ENCODE measurements around the gene PHAF1.
A peak's percentile ranks its signal among the peaks of the same experiment; 100 is the strongest.

The PHAF1 gene

DNA sequence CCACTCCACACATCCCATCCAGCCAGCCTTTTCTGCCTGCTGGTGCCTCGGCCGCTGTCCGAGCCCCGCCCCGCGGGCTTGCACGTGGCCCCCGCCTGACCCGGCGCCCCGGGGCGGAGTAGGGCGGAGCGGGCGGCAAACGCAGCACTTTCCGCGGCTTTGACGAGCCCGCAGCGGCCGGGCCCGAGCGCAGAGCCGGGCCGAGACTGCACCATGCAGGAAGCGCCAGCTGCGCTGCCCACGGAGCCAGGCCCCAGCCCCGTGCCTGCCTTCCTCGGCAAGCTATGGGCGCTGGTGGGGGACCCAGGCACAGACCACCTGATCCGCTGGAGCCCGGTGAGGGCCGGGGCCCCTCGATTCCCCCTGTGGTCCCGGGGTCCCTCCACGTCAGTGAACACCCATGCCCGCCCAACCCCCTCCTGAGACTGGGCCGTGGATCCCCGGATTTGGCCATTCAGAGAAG, 54.9 kb downstream of the PHAF1 start, which contains the start of gene HSF4:
HSF4 (plus strand) TSS at position 147 of the 463 bp plus-strand sequence; CDS start at position 214, 67 bp downstream.
- DNase-seq, result no peak

DNA sequence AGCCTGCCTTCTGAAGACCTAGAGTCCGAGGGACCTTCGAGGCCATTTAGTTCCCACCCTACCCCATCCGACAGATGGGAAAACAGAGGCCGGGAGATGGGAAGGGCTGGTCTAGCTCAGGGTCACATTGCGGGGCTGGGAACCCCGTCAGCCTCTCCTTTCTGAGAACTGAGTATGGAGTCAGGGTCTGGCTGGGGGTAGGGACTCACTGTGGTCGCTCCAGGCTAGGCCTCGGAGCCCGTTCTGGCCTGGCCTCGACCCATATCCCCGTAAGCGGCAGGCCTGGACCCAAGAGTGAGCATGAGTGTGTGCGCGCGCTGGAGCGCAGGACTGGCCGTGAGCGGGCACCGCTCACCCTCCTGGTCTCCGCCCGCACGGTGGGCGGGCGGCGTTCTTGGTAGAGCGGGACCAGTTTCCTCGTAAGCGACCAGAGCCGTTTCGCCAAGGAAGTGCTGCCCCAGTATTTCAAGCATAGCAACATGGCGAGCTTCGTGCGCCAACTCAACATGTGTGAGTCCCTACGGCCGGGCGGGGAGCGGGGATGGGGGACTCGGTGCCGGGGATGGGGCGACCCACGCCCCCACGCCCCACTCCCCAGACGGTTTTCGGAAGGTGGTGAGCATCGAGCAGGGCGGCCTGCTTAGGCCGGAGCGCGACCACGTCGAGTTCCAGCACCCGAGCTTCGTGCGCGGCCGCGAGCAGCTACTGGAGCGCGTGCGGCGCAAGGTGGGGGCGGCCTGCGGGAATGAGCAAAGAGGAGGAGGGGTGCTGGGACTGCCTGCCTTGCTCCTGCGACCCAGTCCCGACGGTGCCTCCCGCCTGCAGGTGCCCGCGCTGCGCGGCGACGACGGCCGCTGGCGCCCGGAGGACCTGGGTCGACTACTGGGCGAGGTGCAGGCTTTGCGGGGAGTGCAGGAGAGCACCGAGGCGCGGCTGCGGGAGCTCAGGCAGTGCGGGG, 55.7 kb downstream of the PHAF1 start:
- DNase-seq, result no peak

DNA sequence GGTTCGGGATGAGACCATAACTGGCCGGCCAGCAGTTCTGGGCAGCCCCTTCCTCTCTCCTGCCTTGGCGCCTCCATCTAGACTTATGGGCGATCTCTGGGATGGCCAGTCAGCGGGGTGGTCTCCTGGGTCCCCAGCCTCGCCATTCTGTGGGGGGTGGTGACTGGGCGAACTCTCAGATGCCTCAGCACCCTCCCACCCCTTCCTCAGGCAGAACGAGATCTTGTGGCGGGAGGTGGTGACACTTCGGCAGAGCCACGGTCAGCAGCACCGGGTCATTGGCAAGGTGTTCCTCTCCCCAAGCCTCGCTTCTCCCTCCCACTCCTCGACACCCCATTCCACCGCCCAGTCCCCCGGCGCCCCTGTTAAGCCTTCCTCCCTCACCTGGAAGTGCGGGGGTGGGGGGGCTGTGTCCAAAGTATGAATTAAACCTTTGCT, 56.4 kb downstream of the PHAF1 start:
- DNase-seq, result no peak

DNA sequence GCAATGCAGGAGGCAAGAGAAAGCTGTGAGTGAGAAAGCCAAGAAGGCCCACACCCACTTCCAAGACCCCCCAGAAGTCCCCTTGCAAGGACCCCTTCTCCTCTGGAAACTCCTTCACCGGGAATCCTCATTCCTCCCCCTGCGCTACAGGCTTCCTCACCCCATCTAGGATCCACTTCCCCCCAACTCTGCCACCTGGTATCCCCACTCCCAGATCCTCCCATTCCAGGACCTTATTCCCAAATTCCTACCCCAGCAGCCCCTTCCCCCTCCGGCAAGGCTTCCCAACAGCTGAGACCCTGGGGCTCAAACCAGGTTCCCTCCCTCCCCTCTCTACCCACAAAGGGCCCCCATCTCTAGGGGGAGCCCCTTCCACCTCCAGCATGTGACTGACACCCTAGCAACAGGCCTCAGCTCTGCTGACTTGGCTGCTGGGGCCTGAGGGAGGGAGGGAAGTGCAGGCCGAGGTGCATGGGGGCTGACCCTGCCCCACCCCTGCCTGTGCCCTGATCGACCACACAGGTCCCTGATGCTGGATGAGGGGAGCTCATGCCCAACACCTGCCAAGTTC, 56.9 kb downstream of the PHAF1 start:
- no peak for DNase-seq

DNA sequence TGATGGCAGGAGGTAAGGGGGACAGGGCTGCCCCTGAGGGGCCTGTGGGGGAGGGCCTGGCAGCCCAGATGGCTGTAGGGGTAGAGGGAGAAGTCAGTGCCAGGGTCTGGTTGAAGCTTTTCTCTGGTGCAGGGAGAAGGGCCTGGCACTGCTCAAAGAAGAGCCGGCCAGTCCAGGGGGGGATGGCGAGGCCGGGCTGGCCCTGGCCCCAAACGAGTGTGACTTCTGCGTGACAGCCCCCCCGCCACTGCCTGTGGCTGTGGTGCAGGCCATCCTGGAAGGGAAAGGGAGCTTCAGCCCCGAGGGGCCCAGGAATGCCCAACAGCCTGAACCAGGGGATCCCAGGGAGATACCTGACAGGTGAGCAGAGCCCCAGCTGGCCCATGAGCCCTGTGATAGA, 57.8 kb downstream of the PHAF1 start:
- no peak for DNase-seq

DNA sequence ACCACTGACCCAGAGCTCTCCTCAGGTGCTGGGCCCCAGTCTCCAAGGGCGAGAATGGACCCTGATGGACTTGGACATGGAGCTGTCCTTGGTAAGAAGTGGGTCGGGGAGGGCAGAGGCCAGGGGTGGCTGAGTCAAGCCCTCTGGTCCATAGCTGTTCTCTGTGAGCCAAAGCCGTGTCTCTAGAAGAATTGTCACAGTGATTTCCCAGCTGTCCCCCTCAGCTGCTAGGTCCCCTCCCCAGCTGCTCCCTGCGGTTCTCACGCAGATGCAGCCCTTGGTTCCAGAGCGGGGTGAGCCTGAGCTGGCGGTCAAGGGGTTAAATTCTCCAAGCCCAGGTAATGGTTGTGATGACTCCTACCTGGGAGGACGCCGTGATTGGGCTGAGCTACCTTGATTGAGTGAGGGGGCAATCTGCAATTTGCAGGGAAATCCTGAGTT, 59.3 kb downstream of the PHAF1 start:
- DNase-seq, result no peak

DNA sequence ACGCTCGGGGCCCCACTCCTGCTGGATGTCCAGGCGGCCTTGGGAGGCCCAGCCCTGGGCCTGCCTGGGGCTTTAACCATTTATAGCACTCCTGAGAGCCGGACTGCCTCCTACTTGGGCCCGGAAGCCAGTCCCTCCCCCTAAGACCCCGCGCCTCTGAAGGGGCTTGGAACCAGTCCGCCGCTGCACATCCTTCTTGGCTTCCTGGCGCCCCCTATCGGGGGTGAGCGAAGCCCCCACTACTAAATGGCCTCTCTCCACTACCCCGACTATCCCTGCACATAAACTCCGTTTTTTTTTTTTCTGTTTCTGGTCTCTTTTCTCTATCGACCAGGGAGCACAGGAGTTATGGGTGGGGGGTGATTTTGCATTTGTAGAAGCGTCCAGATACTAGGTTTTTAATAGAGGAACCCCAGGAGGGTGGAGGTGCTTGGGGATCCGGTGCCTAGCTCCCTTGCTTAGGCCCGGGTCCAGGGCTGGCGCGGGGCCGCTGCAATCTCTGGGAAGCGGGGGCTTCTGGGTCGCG, 60.0 kb downstream of the PHAF1 start:
- DNase-seq, result no peak

DNA sequence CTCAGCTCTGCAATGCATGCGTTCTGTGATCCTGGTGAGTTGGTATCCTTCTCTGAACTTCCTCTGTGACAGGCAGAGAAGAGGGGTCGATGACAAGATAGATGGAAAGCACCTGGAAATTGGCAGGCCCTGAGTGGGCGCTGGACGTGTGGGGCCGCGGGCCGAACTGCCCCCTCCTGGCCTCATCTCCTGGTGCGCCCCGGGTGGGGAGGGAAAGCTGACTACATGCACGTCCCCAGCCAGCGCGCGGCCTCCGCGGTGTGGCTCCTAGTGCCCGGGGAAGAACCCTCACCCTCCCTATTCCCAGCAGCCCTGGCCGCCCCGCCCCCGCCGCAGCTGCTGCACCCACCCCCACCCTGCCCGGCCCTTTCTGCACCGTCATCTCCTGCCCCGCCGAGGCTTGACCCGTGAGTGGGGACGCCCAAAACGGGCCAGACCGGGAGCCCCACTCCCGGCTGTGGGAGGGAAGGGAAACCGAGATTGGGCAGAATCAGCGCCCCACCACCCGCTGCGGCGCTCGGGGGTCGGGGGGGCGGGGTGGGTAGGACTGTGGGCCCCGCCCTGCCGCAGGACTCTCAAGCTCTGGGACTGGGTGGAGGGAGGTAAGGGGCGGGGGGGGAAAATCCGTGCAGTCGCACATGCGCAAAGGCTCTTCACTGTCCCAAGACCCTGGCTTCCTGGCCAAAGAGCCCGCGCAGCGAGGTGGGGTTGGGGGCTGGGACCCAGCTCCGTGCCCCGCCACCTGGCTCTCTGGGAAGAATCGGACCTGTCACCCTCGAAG, 60.6 kb downstream of the PHAF1 start, which contains the start of gene NOL3:
NOL3 (plus strand) TSS at position 371 of the 781 bp plus-strand sequence.
- no peak for DNase-seq

DNA sequence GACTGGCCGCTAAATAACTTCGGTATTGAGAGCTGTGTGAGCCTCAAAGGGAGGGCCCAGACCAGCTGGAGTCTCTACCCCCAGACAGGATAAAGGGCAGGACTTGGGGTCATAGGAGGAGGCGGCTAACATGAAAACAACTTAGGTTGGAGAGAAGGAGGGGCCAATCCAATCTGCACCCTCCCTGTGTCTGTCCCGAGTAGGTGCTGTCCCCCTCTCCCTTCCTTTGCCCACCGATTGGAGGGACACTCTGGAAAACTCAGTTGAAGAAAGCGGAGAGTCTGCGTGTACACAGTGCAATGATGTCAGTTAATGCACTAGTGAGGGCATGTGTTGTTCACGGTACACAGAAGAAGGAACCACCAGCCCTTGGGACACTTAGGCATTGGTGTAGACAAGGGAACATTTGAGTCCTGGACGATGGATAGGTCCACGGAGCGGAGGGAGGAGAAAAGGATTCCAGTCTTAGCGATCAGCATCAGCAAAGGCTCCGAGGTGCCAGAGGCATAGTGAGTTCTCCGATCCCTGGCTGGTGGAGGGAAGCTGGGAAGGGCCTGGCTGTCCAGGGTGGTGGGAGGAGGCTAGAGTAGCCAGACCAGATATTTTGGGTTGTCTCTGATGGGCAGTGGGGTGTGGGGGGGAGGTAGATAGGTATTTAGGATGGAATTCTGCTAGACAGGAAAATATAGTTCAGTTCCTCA, 61.4 kb downstream of the PHAF1 start:
- DNase-seq, result no peak

DNA sequence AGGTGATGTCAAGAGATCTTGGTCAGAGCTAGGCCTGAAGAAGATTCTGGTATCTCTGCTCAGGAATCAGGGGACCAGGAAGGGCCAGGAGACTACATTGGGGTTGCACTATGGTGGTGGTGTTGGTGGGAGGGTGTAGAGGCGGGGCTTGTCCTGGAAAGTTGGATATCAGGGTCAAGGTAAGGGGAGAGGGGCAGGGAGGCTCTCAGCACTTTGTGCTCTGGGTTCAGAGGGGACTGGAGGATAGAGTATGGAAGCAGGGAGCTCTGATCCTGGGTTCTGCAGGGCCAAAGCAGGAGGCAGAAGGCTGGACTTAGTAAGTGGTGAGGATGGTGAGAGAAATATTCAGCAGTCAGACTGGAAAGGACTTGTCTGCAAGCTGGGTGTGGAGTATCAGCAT, 63.6 kb downstream of the PHAF1 start:
- no peak for DNase-seq

DNA sequence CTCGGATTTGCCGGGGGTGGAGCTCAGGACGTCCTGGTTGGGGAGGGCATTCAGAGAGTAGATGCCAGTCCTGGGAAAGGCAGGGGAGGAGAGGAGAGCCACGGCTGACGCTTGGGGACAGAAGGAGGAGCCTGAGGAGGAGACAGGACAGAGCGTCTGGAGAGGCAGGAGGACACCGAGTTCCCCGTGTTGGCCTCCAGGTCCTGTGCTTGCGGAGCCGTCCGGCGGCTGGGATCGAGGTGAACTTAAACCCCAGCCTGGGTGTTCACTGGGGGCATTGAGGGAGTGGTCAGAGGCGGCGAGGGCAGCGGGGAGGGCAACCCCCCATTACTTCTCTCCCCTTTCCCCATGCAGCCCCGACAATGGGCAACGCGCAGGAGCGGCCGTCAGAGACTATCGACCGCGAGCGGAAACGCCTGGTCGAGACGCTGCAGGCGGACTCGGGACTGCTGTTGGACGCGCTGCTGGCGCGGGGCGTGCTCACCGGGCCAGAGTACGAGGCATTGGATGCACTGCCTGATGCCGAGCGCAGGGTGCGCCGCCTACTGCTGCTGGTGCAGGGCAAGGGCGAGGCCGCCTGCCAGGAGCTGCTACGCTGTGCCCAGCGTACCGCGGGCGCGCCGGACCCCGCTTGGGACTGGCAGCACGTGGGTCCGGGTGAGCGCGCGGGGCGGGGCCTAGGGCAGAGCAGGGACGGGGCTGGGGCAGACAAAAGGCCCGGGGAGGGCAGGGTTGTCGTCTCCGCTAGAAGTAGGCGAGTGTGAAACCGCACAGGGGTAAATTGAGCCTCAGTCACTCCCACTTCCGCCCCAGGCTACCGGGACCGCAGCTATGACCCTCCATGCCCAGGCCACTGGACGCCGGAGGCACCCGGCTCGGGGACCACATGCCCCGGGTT, 64.3 kb downstream of the PHAF1 start:
- peak; percentile 57 for DNase-seq

DNA sequence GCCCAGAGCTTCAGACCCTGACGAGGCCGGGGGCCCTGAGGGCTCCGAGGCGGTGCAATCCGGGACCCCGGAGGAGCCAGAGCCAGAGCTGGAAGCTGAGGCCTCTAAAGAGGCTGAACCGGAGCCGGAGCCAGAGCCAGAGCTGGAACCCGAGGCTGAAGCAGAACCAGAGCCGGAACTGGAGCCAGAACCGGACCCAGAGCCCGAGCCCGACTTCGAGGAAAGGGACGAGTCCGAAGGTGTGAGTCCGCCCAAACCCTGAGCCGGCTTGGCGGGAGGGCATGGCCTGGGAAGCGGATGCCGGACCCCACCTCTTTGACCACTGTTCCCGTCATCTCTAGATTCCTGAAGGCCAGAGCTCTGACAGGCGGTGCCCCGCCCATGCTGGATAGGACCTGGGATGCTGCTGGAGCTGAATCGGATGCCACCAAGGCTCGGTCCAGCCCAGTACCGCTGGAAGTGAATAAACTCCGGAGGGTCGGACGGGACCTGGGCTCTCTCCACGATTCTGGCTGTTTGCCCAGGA, 65.0 kb downstream of the PHAF1 start:
- no peak for DNase-seq

DNA sequence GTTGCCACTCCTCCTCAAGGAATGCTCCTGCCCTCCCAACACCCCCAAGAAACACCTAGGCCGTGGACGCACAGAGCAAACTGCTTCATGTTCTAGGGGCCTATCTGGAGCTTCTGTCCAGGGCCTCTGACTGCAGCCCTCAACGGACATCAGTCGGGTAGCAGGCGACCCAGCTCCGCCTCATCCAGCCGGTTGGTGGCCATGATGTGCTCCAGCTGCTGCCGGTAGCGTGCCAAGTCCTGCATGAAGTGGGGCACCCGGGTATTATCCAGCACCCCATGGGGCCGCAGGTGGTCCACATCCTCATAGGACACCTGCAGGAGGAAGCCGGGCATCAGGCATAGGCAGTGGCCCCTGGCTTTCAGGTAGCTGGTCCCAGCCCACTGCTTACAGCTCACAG, 66.9 kb downstream of the PHAF1 start:
- DNase-seq, result no peak

DNA sequence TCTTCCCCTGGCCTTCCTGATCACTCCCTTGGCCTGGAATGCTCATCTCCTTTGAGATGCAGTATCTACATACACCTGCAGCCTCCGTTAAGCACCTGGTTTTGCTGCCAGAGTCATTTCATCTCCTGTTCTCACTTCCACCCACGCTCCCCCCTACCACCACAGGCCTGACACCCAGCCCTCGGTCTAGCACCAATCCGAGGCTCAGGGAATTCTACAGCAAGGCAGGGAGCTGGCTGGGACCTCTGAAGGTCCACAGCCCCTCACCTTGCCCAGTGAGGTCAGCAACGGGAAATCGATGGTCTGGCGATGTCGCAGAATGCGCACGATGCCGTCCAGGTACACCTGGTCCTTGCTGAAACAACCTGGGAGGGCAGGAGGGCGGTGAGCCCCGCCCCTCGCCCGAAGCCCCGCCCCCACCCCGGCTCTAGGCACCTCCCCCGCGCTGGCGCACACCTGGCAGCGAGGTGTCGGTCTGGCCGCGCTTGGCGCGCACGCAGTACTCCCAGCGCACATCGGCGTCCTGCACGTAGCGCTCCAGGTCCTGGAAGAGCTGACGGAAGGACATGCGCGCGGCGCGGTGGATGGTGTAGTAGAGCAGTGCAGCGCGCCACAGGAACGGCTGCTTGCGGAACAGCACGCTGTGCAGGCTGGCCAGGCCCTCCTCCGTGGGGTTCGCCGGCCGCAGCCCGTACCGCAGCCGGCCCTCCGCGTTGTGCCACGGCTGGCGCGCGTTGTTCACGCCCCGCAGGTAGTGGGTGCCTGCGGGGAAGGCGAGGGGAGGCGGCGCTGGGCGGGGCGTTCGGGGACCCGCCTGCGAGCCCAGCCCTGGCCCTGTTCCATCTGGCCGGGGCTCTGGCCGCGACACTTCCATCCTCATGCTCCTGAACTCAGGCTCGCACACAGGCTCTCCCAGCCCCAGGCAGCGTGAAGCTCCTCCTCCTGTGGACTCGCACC, 68.3 kb downstream of the PHAF1 start:
- peak; percentile 63 for DNase-seq

DNA sequence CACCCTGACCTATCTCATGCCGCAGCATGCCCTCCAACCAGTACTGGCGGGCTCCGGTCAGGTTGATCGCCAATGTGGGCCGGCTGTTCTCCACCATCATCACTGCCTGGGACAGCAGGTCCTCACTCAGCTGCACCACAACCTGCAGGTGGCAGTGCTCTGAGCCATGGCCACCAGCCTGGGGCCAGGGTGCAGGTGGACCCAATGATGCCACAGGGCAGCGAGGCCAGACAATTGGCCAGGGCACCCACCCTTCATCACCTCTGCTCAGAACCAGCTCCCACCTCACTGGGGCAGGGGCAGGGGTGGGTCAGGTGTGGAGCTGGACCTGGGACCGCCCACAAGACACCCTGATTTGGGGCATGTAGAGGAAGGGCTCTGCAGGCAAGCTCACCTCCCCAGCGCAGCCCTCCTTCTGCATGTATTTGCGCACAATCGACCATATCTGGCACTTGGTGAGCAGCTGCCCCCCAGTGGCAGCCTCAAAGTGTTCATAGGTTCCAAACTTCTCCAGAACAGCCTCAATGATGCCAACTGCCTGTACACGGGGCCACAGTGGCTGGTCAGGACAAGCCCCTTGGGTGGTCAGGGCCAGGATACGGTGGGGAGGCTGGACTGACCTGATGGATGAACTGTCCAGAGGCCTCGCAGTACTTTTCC, 69.8 kb downstream of the PHAF1 start:
- no peak for DNase-seq

DNA sequence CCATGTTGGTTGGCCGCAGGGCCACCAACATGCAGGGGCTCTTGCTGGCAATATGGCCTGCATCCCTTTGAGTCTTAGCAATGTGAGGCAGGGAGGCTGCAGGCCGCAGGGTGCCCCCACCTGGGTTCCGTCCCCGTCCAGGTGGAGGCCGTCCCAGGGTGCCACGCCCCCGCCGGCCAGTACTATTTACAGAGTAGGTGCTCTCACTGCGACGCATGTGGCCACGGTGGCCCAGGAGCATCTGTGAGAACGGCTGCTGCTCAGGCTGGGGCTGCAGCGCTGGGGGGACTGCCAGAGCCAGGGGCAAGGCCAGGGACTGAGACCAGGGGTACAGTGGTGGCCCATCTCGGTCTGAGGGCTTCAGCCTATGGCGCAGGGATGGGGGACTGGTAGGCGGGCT, 70.4 kb downstream of the PHAF1 start:
- DNase-seq, result no peak

DNA sequence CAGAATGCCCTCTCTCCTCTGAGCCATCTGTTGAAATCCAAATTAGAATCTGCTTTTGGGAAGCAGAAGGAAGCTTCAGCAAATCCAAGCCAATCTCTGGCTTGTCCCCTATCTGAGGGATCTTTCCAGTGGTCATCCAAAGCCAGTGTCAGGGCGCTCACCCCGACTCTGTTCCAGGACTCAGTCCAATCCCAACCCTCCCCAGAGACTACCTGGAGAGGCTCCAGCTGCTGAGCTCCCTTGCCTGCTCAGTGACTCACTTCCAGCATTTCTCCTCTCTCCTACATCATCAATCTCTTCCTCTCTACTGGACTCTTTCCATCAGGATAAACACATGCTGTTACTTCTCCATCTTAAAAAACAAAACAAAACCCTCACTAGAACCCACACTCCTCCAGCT, 71.6 kb downstream of the PHAF1 start:
- DNase-seq, result no peak

DNA sequence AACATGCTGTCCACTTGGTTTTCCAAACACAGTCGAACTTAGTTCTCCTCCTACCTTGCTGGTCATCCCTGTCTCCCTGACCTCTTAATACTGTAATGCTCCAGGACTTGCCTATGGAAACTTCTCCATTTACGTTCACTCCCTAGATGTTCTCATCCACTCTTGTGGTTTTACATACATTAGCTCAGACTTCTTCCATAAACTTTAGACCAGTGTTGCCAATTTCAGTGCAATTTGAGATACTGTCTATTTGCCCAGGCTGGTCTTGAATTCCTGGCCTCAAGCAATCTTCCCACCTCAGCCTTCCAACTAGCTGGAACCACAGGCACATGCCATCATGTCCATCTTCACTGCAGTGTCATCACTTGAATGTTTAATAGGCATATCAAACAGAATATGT, 72.5 kb downstream of the PHAF1 start:
- DNase-seq, result no peak

DNA sequence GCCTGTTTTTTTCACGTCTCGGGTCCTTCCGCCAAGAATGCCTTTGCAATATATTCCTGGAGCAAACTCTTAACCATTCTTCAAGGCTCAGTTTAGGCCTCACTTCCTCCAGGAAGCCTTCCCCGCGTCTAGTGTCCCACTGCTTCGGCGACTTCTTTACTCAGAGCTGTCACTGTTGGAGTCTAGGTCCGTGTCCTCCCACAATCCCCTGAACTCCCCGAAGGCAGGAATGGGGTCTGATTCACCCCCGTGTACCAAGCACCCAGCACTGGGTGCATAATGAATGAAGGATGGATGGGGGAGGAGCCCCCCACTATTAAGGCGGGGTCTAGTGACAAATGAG, 73.5 kb downstream of the PHAF1 start:
- DNase-seq, result no peak

Measured in T-helper 9 cell (primary cell).